HTR-8/SVneo (cell line): ENCODE data around the gene ATP2B3.

Source experiments
- DNase-seq: peaks from one replicate; pipeline ENCODE4 v3.0.0; 2011; ENCODE audit warnings: low spot score, mixed read lengths; ENCODE audit not compliant: insufficient read length
- FAIRE-seq: peaks from 2 replicates; lab custom pipeline; 2011; peaks lifted over from hg19 to GRCh38; lab: Jason Lieb, UNC

ATP2B3 gene

DNA sequence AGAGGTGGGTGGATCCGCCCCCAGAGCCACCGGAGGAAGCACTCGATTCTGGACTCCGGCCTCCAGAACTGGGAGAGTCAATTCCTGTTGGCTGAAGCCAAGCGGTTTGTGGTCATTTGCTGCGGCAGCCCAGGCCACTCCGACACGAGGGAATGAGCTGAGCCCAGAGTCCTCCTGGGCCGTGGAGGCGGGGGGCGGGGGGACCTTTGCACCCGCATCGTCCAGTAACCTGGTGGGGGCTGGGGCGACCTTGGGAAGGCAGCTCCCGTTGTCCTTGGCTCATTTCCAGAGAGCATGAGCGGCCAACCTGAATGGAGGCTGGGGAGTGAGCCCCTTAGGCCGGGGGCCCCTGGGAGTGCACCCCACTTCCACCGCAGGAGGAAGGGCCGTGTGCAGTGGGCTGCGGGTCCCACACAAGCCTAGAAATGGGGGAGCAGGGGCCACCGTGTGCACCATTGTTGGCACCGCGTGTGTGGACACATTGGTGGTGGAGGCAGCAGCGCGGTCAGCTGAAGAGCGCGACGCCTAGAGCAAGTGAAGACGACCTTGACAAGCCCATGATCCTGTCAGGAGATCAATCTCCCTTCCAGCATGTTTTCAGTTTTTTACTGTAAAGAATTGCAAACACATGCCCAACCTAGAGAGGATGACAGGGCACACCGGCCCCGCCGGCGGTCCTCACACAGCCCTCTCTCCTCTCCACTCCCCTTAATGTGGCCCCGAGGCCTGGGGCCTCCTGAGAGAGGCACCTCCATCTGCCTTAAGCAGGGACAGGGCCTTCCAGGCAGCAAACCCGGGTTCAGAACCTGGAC lies 109.6 kb downstream of the ATP2B3 start:
- FAIRE-seq (no peak), DNase-seq (no peak)

DNA sequence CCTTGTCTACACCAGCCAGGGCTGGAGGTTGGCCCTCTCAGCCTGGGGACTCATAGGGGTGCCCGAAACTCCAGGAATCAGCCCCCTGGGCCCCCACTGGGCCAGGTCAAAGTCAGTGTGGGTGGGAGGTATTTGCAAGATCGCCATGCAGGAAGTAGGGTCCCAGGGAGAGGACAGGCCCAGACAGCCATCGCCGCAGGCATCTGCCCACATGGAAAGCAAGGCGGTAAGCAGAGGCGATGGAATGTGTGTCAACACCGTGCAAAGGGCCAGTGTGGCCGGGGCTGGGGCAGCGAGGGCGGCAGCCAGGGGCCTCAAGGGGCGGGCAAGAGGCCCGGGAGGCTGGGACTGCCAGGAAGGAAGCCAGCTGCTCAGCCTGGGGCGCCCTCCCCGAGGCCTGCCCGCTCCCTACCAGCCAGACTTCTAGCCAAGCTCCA lies 110.3 kb downstream of the ATP2B3 start:
- DNase-seq (no peak), FAIRE-seq (no peak)

GRCh38 chrX:153628129-153628528 lies 110.7 kb downstream of the ATP2B3 start:
- no peak for FAIRE-seq
- DNase-seq = no peak

DNA sequence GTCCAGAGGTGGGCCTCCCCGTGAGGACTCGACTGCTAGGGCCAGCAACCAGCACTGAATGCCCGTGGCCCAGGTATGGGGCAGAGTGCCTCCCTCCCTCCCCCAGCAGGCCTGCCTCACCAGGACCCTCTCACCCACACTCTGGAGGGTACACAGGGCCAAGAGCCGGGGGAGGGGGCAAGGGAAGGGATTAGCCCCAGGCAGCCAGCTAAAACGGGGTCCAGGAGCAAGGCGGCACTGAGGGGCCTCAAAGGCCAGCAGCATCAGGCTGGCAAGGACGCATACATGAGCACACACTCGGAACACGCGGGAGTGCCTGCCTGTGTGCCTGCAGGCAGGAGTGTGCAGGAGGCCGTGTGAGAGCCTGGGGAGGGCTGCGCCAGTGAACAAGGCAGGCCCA lies 111.2 kb downstream of the ATP2B3 start:
- DNase-seq (no peak), FAIRE-seq (no peak)

DNA sequence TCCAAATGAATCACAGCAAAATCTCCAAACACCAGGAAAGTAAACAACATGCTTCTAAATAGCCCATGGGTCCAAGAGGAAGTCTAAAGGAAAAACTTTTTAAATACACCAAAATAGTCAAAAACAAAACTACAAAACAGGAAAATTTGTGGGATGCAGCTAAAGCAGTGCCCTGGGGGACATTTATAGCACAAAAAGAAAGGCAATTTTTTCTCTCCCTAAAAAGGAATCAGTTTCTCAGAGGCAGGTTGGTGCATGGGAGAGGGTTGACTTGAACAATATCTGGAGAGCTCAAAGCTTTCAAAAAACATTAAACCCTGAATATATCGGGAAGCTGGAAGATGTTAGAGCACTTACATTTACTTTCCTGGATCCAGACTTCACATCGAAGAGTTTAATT lies 113.9 kb downstream of the ATP2B3 start:
- DNase-seq (no peak), FAIRE-seq (no peak)

DNA sequence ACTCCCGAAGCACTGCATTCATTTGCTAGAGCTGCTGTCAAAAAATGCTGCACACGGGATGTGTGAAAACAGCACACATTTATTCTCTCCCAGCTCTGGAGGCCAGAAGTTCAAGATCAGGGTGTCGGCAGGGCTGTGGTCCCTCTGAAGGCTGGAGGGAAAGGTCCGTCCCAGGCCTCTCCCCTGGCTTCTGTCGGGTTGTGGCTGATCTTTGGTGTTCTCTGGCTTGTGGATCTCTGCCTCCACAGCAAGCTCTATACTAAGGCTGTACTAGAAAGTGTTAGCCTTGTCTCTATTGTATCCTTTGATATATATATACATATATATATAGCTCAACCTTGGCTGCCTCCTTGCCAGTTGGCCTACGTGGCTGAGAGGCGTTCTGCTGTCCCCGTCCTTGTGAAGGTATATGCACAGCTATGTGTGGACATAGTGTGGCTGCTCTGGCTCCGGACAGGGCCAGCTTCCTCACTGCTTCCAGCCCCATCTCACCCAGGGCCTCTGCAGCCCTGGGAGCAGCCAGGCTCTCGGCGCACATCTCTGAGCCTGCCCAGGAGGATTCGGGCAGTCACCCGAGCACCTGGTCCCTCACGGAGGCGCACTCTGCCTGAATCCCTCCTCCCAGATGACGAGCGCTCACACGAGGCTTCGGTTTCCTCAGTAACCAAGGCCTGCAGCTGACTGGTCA lies 114.6 kb downstream of the ATP2B3 start:
- FAIRE-seq (no peak), DNase-seq (no peak)
